IPS-11a (cell line): ENCODE results near the gene SMIM35.

Source experiments
- H3K4me3 ChIP-seq: one replicate; pipeline ENCODE4 v1.5.1; 2013; ENCODE audit warnings: low read depth, low read length, control low read depth

The SMIM35 gene

GRCh38 chr11:118060081-118060661 lies 26.6 kb downstream of the SMIM35 start:
- no peak overlapping the region for H3K4me3 ChIP-seq

- H3K4me3 ChIP-seq, result no peak overlapping the region
These were observed 27.4 kb downstream of the SMIM35 start for GRCh38 chr11:118059246-118059940.

DNA sequence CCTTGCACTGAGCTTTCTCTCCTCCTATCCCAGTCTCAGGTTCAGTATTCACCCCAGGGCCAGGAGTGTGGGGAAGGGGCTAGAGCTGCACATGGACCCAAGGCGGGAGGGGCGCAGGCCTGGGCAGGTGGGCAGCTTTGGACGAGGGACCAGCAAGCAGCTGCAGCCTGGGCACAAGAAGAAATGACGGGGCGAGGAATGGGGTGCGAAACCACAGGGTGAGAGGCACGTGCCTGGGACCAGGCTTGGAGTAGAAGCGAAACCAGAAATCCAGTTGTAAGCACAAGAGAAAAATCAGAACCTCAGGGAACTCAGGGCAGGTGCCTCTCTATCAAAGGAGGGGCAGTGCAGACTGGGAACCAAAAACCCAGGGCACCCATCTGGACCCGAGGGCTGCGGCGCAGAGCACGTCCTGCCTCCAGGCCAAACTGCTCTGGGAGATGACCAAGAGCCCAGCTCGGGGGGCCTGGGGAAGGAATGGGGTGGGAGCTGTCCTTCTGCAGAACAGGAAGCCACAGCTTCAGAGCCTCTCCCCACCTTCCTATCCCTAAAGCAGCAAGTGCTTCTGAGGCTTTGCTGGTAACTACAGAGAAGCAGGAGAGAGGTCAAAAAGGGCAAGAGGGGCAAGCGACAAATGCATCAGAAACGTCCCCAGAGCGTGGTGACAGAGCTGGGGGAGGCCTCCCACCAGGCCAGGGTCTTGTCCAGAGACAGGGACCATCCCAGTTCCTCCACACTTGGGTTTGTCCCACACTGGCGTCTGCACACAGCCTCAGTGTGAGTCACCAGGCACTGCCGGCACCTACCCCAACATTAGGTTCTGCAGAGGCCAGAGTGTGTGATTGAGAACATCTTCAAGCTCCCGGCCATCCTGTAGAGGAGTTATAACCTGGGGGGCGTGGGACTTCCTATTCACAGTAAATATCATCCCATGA lies 28.2 kb downstream of the SMIM35 start:
- H3K4me3 ChIP-seq, result no peak overlapping the region

DNA sequence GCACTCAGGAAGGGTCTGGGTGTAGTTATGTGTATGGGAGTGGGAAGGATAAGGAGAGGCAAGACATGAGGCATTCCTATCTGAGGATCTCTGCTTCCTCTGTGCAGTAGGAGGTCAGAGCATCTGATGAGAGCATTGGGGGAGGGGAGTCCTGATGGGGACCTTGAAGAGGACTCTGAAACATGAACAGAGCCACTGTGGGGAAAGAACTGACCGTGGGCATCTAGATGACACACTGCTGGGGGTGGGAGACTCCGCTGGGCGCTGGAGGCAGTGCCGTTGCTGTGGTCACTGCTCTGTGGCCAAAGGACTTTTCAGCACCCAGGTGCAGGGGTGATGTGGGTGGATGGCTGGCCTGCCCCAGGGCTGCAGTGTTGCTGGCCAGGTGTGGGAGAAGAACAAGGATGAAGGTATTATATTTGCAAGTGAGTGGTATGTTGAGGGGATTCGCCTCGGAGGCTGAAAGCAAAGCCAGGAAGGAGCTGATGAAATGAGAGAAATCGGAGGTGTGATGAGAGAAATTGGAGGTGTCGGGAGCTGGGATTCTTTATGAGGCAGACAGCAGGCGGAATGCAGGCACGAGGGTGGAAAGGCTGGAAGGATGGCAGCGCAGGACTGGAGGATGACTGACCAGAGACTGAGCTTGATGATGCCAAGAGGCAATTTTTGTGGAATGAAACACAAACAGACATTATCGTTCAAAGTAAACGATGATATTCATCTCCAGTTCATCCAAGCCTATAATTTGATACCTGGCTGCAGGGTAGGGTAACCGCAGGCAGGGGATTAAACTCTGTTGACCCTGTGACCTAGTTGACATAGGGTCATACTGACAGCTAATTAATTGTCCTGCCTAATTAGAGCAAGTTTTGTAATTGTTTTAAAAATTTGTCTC lies 29.3 kb downstream of the SMIM35 start:
- no peak overlapping the region for H3K4me3 ChIP-seq

DNA sequence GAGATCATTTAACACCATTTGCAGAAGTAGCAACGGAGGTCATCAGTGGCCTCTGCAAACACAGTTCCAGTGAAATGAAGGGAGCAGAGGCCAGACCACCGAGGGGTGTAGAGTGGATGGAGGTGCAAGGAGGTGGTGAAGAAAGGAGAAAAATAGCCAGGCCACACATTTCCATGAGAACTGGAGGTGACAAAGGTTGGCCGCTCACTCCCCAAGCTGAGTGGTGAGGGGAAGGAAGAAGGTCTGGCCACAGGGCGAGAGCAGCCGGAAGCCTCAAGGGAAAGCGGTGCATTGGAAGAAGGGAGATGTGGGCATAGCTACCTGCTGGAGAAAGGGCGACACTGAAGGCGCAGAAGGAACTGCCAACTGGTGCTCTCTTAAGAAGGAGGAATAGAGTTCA lies 30.0 kb downstream of the SMIM35 start:
- H3K4me3 ChIP-seq, result no peak overlapping the region

DNA sequence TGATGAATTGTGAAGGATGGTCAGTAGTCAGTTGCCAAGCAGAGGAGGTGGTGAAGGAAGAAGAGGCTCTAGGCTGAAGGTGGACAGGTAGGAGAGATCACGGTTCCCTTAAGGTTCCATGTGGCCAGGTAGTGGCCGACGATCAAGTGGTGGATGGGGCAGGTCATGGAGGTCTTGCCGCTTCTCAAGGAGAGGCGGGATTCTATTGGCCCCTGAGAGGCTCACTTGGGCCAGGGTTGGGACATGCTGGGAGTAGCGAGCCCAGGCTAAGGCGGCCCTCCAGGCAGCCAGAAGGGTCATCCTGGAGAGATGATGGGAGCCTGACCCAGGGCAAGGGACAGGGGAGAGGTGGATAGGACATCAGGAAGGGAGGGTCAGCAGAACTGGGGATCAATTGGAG lies 30.8 kb downstream of the SMIM35 start:
- no peak overlapping the region for H3K4me3 ChIP-seq

- no peak overlapping the region for H3K4me3 ChIP-seq
These were observed 31.8 kb downstream of the SMIM35 start for GRCh38 chr11:118054712-118055640.

DNA sequence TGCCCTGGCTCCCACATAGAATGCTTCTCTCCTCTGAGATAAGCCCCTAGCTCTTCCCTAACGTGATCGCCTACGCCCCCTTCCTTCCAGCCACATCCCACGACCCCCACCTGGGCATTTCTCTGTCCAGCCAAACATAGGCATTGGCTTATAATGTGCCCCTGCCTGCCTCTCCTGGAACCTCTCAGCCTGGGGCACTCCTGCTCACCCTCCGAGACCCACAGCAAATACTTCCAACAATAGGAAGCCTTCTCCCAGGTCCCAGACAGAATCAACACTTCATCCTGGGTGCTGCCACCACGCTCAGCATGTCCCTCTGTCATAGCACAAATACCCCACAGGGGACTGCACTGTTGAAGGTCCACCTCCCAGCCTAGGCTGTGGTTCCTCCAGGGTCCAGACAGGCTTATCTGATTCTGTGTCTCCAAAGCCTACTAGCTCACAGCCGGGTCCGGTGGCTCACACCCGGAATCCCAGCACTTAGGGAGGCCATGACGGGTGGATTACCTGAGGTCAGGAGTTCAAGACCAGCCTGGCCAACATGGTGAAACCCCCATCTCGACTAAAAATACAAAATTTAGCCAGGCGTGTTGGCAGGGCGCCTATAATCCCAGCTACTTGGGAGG lies 34.1 kb downstream of the SMIM35 start:
- no peak overlapping the region for H3K4me3 ChIP-seq

GRCh38 chr11:118051611-118052461 lies 34.9 kb downstream of the SMIM35 start:
- H3K4me3 ChIP-seq, result no peak overlapping the region

GRCh38 chr11:118051136-118051610 lies 35.6 kb downstream of the SMIM35 start:
- H3K4me3 ChIP-seq, result no peak overlapping the region

- no peak overlapping the region for H3K4me3 ChIP-seq
These were observed 36.4 kb downstream of the SMIM35 start for GRCh38 chr11:118050208-118050891.

- no peak overlapping the region for H3K4me3 ChIP-seq
These were observed 37.0 kb downstream of the SMIM35 start for GRCh38 chr11:118049771-118050170.

GRCh38 chr11:118048472-118049370 lies 38.0 kb downstream of the SMIM35 start:
- no peak overlapping the region for H3K4me3 ChIP-seq

DNA sequence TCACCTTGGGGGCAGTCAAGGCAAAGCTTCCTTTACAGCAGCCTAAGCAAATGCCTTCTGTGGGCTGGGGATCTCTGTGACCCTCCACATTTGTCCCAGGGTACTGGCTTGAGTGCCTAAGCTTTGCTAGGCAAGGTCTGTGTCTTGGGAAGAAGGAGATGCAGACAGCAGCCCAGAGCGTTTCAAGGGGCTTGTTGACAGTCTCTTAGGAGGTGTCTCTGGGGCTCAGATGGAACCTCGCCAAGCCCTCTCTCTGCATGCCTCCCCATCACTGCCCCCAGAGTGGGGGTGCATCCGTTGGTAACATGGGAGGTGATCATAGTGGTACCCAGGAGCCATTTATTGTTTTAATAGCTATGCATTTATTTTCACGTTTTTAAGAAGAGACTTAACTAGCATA lies 39.0 kb downstream of the SMIM35 start:
- H3K4me3 ChIP-seq, result no peak overlapping the region

GRCh38 chr11:118046964-118047700 lies 39.6 kb downstream of the SMIM35 start:
- no peak overlapping the region for H3K4me3 ChIP-seq
